ENCODE results near the gene SCNN1G.

- TF ChIP-seq CTCF (IDR thresholded peaks at IDR 0.05) = no peak
- TF ChIP-seq POLR2A (IDR thresholded peaks at IDR 0.05; ENCODE audit: low read depth) = no peak
Observed at GRCh38 chr16:23141033-23141432, 41.5 kb upstream of the SCNN1G start.

Measured in esophagus muscularis mucosa (tissue), 3 donors.